ENCODE measurements around the gene GMDS. TPM values are rescaled to one million over a fixed set of nuclear protein-coding genes. Genes with fewer than 3 reads are reported as not detected.

The GMDS gene
- total RNA-seq, 1 donor from 2014 or later: 30.2 TPM

DNA sequence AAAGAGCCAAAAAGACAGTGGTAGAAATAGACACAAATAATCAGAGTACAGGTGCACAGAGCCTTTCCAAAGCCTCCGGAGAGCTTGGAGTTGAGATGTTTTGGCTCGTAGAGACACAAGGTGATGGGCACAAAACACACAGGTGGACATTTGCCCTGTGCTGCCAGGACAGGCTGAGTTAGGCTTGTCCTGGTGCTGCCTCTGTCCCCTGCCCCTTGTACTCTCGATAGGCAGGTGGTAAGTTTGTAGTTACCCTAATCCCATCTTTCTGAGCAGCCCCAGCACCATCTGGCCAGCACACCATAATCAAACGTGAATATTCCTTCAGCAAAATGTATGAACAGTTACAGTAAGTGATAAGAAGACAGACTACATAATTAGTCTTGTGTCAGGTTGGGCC is 540.2 kb downstream of the GMDS start:
- TF ChIP-seq POLR2A (IDR thresholded peaks at IDR 0.05) (no peak), CTCF (IDR thresholded peaks at IDR 0.05) (no peak), POLR2AphosphoS5 (IDR thresholded peaks at IDR 0.05; ENCODE audit: insufficient read depth in 1 of 2, low read depth in 1 of 2) (no peak)
- Histone ChIP-seq H3K9me3 (no peaks in the 10 kb centered on the region), H3K4me1 (peaks cover 29% of the 10 kb centered on the region), H3K4me3 (no peak overlapping the region), H3K36me3 (no peaks in the 10 kb centered on the region), H3K27me3 (no peaks in the 10 kb centered on the region), H3K27ac (no peak overlapping the region)
- DNase-seq (ENCODE audit: extremely low spot score in 2 of 2): no peak
- intact Hi-C loops (cut with DNase I): no loop called here

DNA sequence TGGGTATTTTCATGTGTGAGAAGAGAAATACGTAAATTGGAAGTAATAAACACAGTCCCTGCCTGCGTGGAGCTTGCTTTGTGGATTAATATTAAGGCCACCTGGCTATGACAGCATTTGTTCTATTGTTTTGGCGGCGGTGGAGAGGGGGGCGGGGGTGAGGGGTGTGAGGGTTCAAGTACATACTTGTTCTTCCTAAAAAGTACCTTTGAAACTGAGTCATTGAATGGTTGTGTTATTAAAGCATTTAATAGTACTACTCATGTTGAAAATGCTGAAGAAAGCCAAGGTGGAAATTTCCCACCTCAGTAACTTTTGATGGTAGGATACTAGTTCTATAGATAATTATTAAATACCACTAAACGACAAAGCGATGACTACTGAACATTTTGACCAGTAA is 540.7 kb downstream of the GMDS start:
- H3K36me3 ChIP-seq: no peaks in the 10 kb centered on the region
- no peaks in the 10 kb centered on the region for H3K27me3 ChIP-seq
- intact Hi-C loops (cut with DNase I): no loop called here
- TF ChIP-seq CTCF (IDR thresholded peaks at IDR 0.05) (no peak), POLR2AphosphoS5 (IDR thresholded peaks at IDR 0.05; ENCODE audit: insufficient read depth in 1 of 2, low read depth in 1 of 2) (no peak), POLR2A (IDR thresholded peaks at IDR 0.05) (no peak)
- no peak overlapping the region for H3K4me3 ChIP-seq
- DNase-seq (ENCODE audit: extremely low spot score in 2 of 2): no peak
- H3K9me3 ChIP-seq: no peaks in the 10 kb centered on the region
- H3K27ac ChIP-seq: no peak overlapping the region
- H3K4me1 ChIP-seq: peaks cover 29% of the 10 kb centered on the region

DNA sequence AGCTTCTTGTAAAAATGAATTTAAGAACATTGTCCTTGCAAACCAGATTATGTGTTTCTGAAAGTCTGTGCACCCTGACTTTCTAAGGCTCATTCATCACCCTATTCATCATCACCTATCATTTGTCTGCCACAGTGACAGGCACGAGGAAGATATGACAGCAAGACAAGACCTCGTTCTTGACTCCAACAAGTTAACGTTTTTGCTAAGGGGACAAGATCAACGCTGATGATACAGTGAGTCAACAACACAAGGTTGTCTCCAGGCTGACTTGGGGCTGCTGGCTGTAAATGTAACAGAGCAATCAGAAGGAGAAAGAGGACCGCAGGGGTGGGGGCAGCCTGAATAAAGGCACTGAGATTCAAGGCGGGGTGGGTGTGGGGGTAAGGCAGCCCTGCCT is 541.5 kb downstream of the GMDS start:
- no peak for DNase-seq (ENCODE audit: extremely low spot score in 2 of 2)
- intact Hi-C loops (cut with DNase I): no loop called here
- Histone ChIP-seq H3K27ac (no peak overlapping the region), H3K4me3 (no peak overlapping the region), H3K4me1 (peaks cover 29% of the 10 kb centered on the region), H3K9me3 (no peaks in the 10 kb centered on the region), H3K36me3 (no peaks in the 10 kb centered on the region), H3K27me3 (no peaks in the 10 kb centered on the region)
- TF ChIP-seq POLR2A (IDR thresholded peaks at IDR 0.05) (no peak), POLR2AphosphoS5 (IDR thresholded peaks at IDR 0.05; ENCODE audit: insufficient read depth in 1 of 2, low read depth in 1 of 2) (no peak)

DNA sequence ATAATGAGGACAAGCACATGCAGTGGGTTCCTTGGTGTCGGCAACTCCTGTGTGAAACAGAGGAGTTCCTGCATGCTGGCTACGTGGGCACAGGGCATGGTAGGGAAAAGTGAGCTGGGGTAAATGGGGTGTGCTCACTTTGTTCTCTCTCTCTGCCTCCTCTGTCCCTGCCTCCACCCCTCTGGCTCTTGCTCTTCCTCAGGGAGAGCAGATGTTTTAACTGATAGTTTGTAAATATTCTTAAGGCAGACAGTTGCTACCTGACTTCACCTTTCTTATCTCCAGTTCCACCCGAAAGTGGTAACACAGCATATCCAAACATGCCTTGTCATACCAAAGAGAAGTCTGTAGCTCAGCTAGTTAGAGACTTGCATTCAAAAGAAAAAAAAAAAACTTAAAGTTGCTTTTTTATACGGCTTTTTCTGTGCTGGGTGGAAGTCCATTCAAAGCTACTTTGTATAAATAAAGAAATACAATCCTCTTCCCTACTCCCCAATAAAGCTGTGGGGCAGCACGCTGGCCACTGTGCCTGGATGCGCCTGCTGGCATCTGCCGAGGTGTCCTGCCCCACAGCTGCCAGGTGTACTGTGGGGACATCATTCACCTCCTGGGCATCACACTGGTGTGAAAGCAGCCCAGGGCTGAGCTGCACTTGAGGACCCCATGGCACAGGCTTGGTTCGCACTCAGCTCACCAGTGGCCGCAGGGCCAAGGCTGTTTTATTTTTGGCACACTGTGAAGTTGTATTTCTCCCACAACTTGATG is 542.1 kb downstream of the GMDS start:
- intact Hi-C loops (cut with DNase I): no loop called here
- H3K4me1 ChIP-seq: peaks cover 29% of the 10 kb centered on the region
- no peaks in the 10 kb centered on the region for H3K9me3 ChIP-seq
- no peaks in the 10 kb centered on the region for H3K36me3 ChIP-seq
- no peaks in the 10 kb centered on the region for H3K27me3 ChIP-seq
- H3K4me3 ChIP-seq: no peak overlapping the region
- no peak for DNase-seq (ENCODE audit: extremely low spot score in 2 of 2)
- no peak overlapping the region for H3K27ac ChIP-seq
- TF ChIP-seq POLR2AphosphoS5 (IDR thresholded peaks at IDR 0.05; ENCODE audit: insufficient read depth in 1 of 2, low read depth in 1 of 2) (no peak), CTCF (IDR thresholded peaks at IDR 0.05) (no peak), POLR2A (IDR thresholded peaks at IDR 0.05) (no peak)

GRCh38 chr6:1702580-1703051 is 542.8 kb downstream of the GMDS start:
- intact Hi-C loops (cut with DNase I): no loop called here
- Histone ChIP-seq H3K4me1 (peaks cover 29% of the 10 kb centered on the region), H3K27me3 (no peaks in the 10 kb centered on the region), H3K4me3 (no peak overlapping the region), H3K36me3 (no peaks in the 10 kb centered on the region), H3K9me3 (no peaks in the 10 kb centered on the region), H3K27ac (no peak overlapping the region)
- TF ChIP-seq POLR2A (IDR thresholded peaks at IDR 0.05): no peak
- DNase-seq (ENCODE audit: extremely low spot score in 2 of 2): no peak

- TF ChIP-seq POLR2AphosphoS5 (IDR thresholded peaks at IDR 0.05; ENCODE audit: insufficient read depth in 1 of 2, low read depth in 1 of 2) (no peak), CTCF (IDR thresholded peaks at IDR 0.05) (no peak), POLR2A (IDR thresholded peaks at IDR 0.05) (no peak)
- intact Hi-C loops (cut with DNase I): no loop called here
- H3K4me3 ChIP-seq: no peak overlapping the region
- no peak overlapping the region for H3K27ac ChIP-seq
- no peak for DNase-seq (ENCODE audit: extremely low spot score in 2 of 2)
- H3K4me1 ChIP-seq: peaks cover 29% of the 10 kb centered on the region
- no peaks in the 10 kb centered on the region for H3K9me3 ChIP-seq
- H3K36me3 ChIP-seq: no peaks in the 10 kb centered on the region
- H3K27me3 ChIP-seq: no peaks in the 10 kb centered on the region
Observed at GRCh38 chr6:1701668-1702353, 543.6 kb downstream of the GMDS start.

All from vagina (tissue), 2 donors.